Measurements from ENCODE around the gene THAP7.
"Not testable (repeated sequence)": the region's sequence is repeated elsewhere in the genome, so short reads cannot be mapped to it uniquely, and the experiment has no call there.

The THAP7 gene

GRCh38 chr22:21001601-21002325 lies at the start of gene THAP7:
Gene THAP7 (minus strand): TSS chr22:21002118. CDS start chr22:21001911, 207 bp downstream.
- Histone ChIP-seq H3K4me1 (ENCODE audit: control insufficient read depth, insufficient read depth, low read length) (peaks cover 36% of the 10 kb centered on the region), H3K27me3 (ENCODE audit: control insufficient read depth, insufficient read depth, low read length) (no peaks in the 10 kb centered on the region), H3K4me3 (ENCODE audit: low read length) (peak within 1 kb of the TSS; percentile 70), H3K36me3 (ENCODE audit: control insufficient read depth, insufficient read depth, low read length) (peaks cover 17% of the 10 kb centered on the region), H3K9ac (ENCODE audit: low read length) (peak within 1 kb of the TSS; percentile 91), H3K9me3 (ENCODE audit: control insufficient read depth, low read length) (no peaks in the 10 kb centered on the region)

GRCh38 chr22:21051145-21051830 lies 49.4 kb upstream of the THAP7 start:
- H3K36me3 ChIP-seq (ENCODE audit: control insufficient read depth, insufficient read depth, low read length) = no peaks in the 10 kb centered on the region
- no peaks in the 10 kb centered on the region for H3K9me3 ChIP-seq (ENCODE audit: control insufficient read depth, low read length)
- H3K27me3 ChIP-seq (ENCODE audit: control insufficient read depth, insufficient read depth, low read length) = peaks cover 6% of the 10 kb centered on the region
- no peak overlapping the region for H3K4me3 ChIP-seq (ENCODE audit: low read length)
- H3K4me1 ChIP-seq (ENCODE audit: control insufficient read depth, insufficient read depth, low read length) = peaks cover 4% of the 10 kb centered on the region
- no peak overlapping the region for H3K9ac ChIP-seq (ENCODE audit: low read length)

GRCh38 chr22:21048965-21049364 lies 47.0 kb upstream of the THAP7 start:
- H3K9ac ChIP-seq (ENCODE audit: low read length); H3K9me3 ChIP-seq (ENCODE audit: control insufficient read depth, low read length): not testable (repeated sequence)
- peaks cover 22% of the 10 kb centered on the region for H3K4me1 ChIP-seq (ENCODE audit: control insufficient read depth, insufficient read depth, low read length)

GRCh38 chr22:21048448-21048847 lies 46.5 kb upstream of the THAP7 start:
- not testable (repeated sequence) for H3K4me3 ChIP-seq (ENCODE audit: low read length); H3K27me3 ChIP-seq (ENCODE audit: control insufficient read depth, insufficient read depth, low read length); H3K9ac ChIP-seq (ENCODE audit: low read length); H3K9me3 ChIP-seq (ENCODE audit: control insufficient read depth, low read length); H3K36me3 ChIP-seq (ENCODE audit: control insufficient read depth, insufficient read depth, low read length)
- H3K4me1 ChIP-seq (ENCODE audit: control insufficient read depth, insufficient read depth, low read length) = peaks cover 27% of the 10 kb centered on the region

More at GRCh38 chr22:21048965-21049364, 47.0 kb upstream of the THAP7 start:
- not testable (repeated sequence) for H3K27me3 ChIP-seq (ENCODE audit: control insufficient read depth, insufficient read depth, low read length); H3K4me3 ChIP-seq (ENCODE audit: low read length); H3K36me3 ChIP-seq (ENCODE audit: control insufficient read depth, insufficient read depth, low read length)

GRCh38 chr22:21047730-21048129 lies 45.8 kb upstream of the THAP7 start:
- Histone ChIP-seq H3K4me1 (ENCODE audit: control insufficient read depth, insufficient read depth, low read length) (peaks cover 32% of the 10 kb centered on the region), H3K9ac (ENCODE audit: low read length) (no peak overlapping the region)

GRCh38 chr22:21047035-21047661 lies 45.2 kb upstream of the THAP7 start:
- Histone ChIP-seq H3K4me3 (ENCODE audit: low read length) (no peak overlapping the region), H3K9me3 (ENCODE audit: control insufficient read depth, low read length) (no peaks in the 10 kb centered on the region), H3K27me3 (ENCODE audit: control insufficient read depth, insufficient read depth, low read length) (no peaks in the 10 kb centered on the region), H3K9ac (ENCODE audit: low read length) (no peak overlapping the region), H3K4me1 (ENCODE audit: control insufficient read depth, insufficient read depth, low read length) (peaks cover 32% of the 10 kb centered on the region), H3K36me3 (ENCODE audit: control insufficient read depth, insufficient read depth, low read length) (no peaks in the 10 kb centered on the region)

More at GRCh38 chr22:21047730-21048129, 45.8 kb upstream of the THAP7 start:
- H3K27me3 ChIP-seq (ENCODE audit: control insufficient read depth, insufficient read depth, low read length) = no peaks in the 10 kb centered on the region
- no peak overlapping the region for H3K4me3 ChIP-seq (ENCODE audit: low read length)
- no peaks in the 10 kb centered on the region for H3K36me3 ChIP-seq (ENCODE audit: control insufficient read depth, insufficient read depth, low read length)
- H3K9me3 ChIP-seq (ENCODE audit: control insufficient read depth, low read length) = no peaks in the 10 kb centered on the region

- H3K9me3 ChIP-seq (ENCODE audit: control insufficient read depth, low read length) = no peaks in the 10 kb centered on the region
- H3K36me3 ChIP-seq (ENCODE audit: control insufficient read depth, insufficient read depth, low read length) = no peaks in the 10 kb centered on the region
- peaks cover 32% of the 10 kb centered on the region for H3K4me1 ChIP-seq (ENCODE audit: control insufficient read depth, insufficient read depth, low read length)
- H3K27me3 ChIP-seq (ENCODE audit: control insufficient read depth, insufficient read depth, low read length) = no peaks in the 10 kb centered on the region
- H3K4me3 ChIP-seq (ENCODE audit: low read length) = no peak within 1 kb of the TSS
- peak within 1 kb of the TSS; percentile 33 for H3K9ac ChIP-seq (ENCODE audit: low read length)
These were observed 43.8 kb upstream of the THAP7 start, which contains the start of gene LRRC74B for GRCh38 chr22:21045585-21046294. Gene LRRC74B (plus strand): TSS chr22:21045946. CDS start chr22:21045987, 41 bp downstream.

- no peaks in the 10 kb centered on the region for H3K27me3 ChIP-seq (ENCODE audit: control insufficient read depth, insufficient read depth, low read length)
- H3K9ac ChIP-seq (ENCODE audit: low read length) = peak overlapping the region; percentile 25
- H3K9me3 ChIP-seq (ENCODE audit: control insufficient read depth, low read length) = no peaks in the 10 kb centered on the region
- peaks cover 32% of the 10 kb centered on the region for H3K4me1 ChIP-seq (ENCODE audit: control insufficient read depth, insufficient read depth, low read length)
- H3K36me3 ChIP-seq (ENCODE audit: control insufficient read depth, insufficient read depth, low read length) = no peaks in the 10 kb centered on the region
- H3K4me3 ChIP-seq (ENCODE audit: low read length) = no peak overlapping the region
These were observed 43.1 kb upstream of the THAP7 start for GRCh38 chr22:21044931-21045584.

GRCh38 chr22:21043860-21044535 lies 42.1 kb upstream of the THAP7 start:
- H3K4me1 ChIP-seq (ENCODE audit: control insufficient read depth, insufficient read depth, low read length) = peaks cover 32% of the 10 kb centered on the region
- no peaks in the 10 kb centered on the region for H3K9me3 ChIP-seq (ENCODE audit: control insufficient read depth, low read length)
- no peaks in the 10 kb centered on the region for H3K27me3 ChIP-seq (ENCODE audit: control insufficient read depth, insufficient read depth, low read length)
- H3K9ac ChIP-seq (ENCODE audit: low read length) = no peak overlapping the region
- H3K4me3 ChIP-seq (ENCODE audit: low read length) = no peak overlapping the region
- H3K36me3 ChIP-seq (ENCODE audit: control insufficient read depth, insufficient read depth, low read length) = no peaks in the 10 kb centered on the region

GRCh38 chr22:21042978-21043859 lies 41.3 kb upstream of the THAP7 start:
- peaks cover 32% of the 10 kb centered on the region for H3K4me1 ChIP-seq (ENCODE audit: control insufficient read depth, insufficient read depth, low read length)
- H3K9me3 ChIP-seq (ENCODE audit: control insufficient read depth, low read length) = no peaks in the 10 kb centered on the region
- no peaks in the 10 kb centered on the region for H3K36me3 ChIP-seq (ENCODE audit: control insufficient read depth, insufficient read depth, low read length)
- no peak overlapping the region for H3K9ac ChIP-seq (ENCODE audit: low read length)
- no peaks in the 10 kb centered on the region for H3K27me3 ChIP-seq (ENCODE audit: control insufficient read depth, insufficient read depth, low read length)
- H3K4me3 ChIP-seq (ENCODE audit: low read length) = no peak overlapping the region

All from mucosa of stomach (tissue), 1 donor.